ENCODE data around the gene CD164. TPM values are rescaled to one million over a fixed set of nuclear protein-coding genes. Genes with fewer than 3 reads are reported as not detected.

CD164 gene
- total RNA-seq = 100 to 1,000 TPM; 337 to 845 (median 513) TPM
- long read RNA-seq, donor 1, transcript CD164-203 (5 exons, 2,936 nt) = minor isoform, 18 of 520 reads
- long read RNA-seq, donor 1, transcript CD164-202 (6 exons, 3,365 nt) = major isoform, 486 of 520 reads
- long read RNA-seq, donor 1, partial matches to known transcripts = 0 of 520 reads
- long read RNA-seq, donor 1, other reads (novel, unspliced or antisense) = 15 of 520 reads
- long read RNA-seq, donor 2, transcript CD164-203 (5 exons, 2,936 nt) = minor isoform, 16 of 213 reads
- long read RNA-seq, donor 2, transcript CD164-202 (6 exons, 3,365 nt) = major isoform, 191 of 213 reads
- long read RNA-seq, donor 2, partial matches to known transcripts = 0 of 213 reads
- long read RNA-seq, donor 2, other reads (novel, unspliced or antisense) = 4 of 213 reads

GRCh38 chr6:109381747-109382575, at the start of gene CD164:
TSS of gene CD164 (minus strand) at chr6:109382467. CDS start at chr6:109382378, 89 bp downstream.
- ATAC-seq (peak; percentile 87), DNase-seq (peak; percentile 95 to 97 (median 96))
- no peaks in the 10 kb centered on the region for H3K36me3 ChIP-seq (ENCODE audit: low read depth)
- peaks cover 19% of the 10 kb centered on the region for H3K4me1 ChIP-seq (ENCODE audit: low read depth)
- intact Hi-C loops (cut with DNase I, micrococcal nuclease) = loop anchor here (2.0 to 10.0 kb wide), 2 partner anchors 193 to 197 kb away; no protein-coding TSS in a partner anchor
- H3K4me3 ChIP-seq = peak within 1 kb of the TSS; percentile 98
- H3K9me3 ChIP-seq = no peaks in the 10 kb centered on the region
- TF ChIP-seq, protein P1, sequence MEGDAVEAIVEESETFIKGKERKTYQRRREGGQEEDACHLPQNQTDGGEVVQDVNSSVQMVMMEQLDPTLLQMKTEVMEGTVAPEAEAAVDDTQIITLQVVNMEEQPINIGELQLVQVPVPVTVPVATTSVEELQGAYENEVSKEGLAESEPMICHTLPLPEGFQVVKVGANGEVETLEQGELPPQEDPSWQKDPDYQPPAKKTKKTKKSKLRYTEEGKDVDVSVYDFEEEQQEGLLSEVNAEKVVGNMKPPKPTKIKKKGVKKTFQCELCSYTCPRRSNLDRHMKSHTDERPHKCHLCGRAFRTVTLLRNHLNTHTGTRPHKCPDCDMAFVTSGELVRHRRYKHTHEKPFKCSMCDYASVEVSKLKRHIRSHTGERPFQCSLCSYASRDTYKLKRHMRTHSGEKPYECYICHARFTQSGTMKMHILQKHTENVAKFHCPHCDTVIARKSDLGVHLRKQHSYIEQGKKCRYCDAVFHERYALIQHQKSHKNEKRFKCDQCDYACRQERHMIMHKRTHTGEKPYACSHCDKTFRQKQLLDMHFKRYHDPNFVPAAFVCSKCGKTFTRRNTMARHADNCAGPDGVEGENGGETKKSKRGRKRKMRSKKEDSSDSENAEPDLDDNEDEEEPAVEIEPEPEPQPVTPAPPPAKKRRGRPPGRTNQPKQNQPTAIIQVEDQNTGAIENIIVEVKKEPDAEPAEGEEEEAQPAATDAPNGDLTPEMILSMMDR (IDR thresholded peaks at IDR 0.05) = no peak

GRCh38 chr6:109429496-109429895, 47.2 kb upstream of the CD164 start:
- no peak for DNase-seq
- intact Hi-C loops (cut with DNase I, micrococcal nuclease) = no loop called here
- H3K4me1 ChIP-seq (ENCODE audit: low read depth) = no peaks in the 10 kb centered on the region
- TF ChIP-seq, protein P1 (IDR thresholded peaks at IDR 0.05) = no peak
- no peaks in the 10 kb centered on the region for H3K36me3 ChIP-seq (ENCODE audit: low read depth)
- no peak for ATAC-seq
- H3K4me3 ChIP-seq = no peak overlapping the region
- H3K9me3 ChIP-seq = no peaks in the 10 kb centered on the region

DNA sequence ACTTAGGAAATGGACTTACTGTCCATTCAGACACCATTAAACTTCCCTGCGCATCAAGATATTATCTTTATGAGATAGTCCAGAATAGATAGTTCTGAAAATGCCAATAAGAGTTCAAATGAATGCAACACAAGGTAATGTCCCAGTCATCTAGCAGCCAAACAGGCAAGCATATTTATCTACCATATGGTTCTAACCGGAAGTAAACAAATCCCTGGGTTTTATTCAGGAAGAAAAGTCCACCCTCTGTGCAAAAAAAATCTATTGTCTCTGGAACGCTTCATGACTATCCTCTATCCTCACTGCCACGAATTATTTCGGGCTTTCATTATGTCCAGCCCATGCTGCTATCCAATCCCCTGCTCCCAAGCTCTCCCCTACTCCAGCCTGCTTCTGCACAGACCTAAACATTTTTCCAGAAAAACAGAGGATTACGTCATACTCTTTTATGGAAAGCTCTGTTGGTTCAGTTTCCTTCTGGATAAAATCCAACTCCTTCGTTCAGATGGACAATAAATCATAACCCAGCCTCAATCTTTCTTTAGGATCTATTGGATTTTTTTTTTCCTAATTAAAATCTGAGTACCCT, 46.7 kb upstream of the CD164 start:
- no peaks in the 10 kb centered on the region for H3K9me3 ChIP-seq
- DNase-seq (no peak), ATAC-seq (peak; percentile 68)
- intact Hi-C loops (cut with DNase I, micrococcal nuclease) = no loop called here
- no peak overlapping the region for H3K4me3 ChIP-seq
- no peaks in the 10 kb centered on the region for H3K4me1 ChIP-seq (ENCODE audit: low read depth)
- TF ChIP-seq, protein P1 (IDR thresholded peaks at IDR 0.05) = no peak
- H3K36me3 ChIP-seq (ENCODE audit: low read depth) = no peaks in the 10 kb centered on the region

DNA sequence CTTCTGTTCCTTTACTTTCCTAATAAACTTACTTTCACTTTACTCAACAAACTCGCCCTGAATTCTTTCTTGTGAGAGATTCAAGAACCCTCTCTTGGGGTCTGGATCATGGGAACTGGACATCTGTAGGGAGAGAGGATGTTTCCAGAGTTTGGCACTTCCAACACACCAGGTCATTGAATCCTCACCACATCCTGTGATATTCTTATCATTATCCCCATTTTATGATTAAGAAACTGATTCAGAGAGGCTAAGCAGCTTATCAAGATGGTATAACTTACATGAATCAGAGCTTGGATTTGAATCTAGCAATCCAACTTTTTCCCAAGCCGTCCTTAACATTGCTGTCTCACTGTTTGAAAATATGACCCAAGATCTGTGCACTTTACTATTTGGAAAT, 42.7 kb upstream of the CD164 start:
- Histone ChIP-seq H3K9me3 (no peaks in the 10 kb centered on the region), H3K4me1 (ENCODE audit: low read depth) (no peaks in the 10 kb centered on the region), H3K36me3 (ENCODE audit: low read depth) (no peaks in the 10 kb centered on the region), H3K4me3 (no peak overlapping the region)
- intact Hi-C loops (cut with DNase I, micrococcal nuclease) = no loop called here
- ATAC-seq (no peak), DNase-seq (no peak)
- TF ChIP-seq, protein P1 (IDR thresholded peaks at IDR 0.05) = no peak

DNA sequence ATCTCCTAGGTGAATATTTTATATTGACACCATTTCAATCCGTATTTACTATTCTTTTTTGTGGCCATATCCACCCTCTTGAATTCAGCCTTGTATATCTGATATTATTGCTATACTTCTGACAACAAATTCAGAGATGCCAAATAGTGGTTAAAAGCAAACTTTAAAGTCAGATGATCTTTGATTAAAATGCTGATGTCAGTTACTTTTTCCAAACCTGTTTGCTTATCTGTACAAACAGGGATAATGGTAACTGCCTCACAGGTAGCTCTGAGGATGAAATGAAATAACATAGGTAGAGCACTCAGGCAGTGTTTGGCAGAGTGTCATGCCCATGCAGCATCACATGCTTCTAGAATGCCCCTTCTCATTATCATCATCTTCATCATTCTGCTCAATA, 38.9 kb upstream of the CD164 start:
- no peak for ATAC-seq
- H3K4me3 ChIP-seq = no peak overlapping the region
- H3K36me3 ChIP-seq (ENCODE audit: low read depth) = no peaks in the 10 kb centered on the region
- no peaks in the 10 kb centered on the region for H3K4me1 ChIP-seq (ENCODE audit: low read depth)
- H3K9me3 ChIP-seq = no peaks in the 10 kb centered on the region
- TF ChIP-seq, protein P1 (IDR thresholded peaks at IDR 0.05) = no peak
- DNase-seq = no peak
- intact Hi-C loops (cut with DNase I, micrococcal nuclease) = no loop called here
